SK-MEL-5 (cell line): Measurements from ENCODE around the gene LRRC55. TPM values are rescaled to one million over a fixed set of nuclear protein-coding genes. Genes with fewer than 3 reads are reported as not detected.

ENCODE experiments used
- DNase-seq: peaks from one replicate; pipeline ENCODE4 v3.0.0-alpha.2; 2016; ENCODE audit warnings: low read depth, low spot score
- in situ Hi-C: cut with HindIII; loops from 2 replicates; pipeline ENCODE4 v1.10.0; 2016; ENCODE audit warnings: low sequenced_read_pairs, high pct_unique_total_duplicates, low pct_unique_long_range_greater_than_20kb
- polyA plus RNA-seq, 2 experiments: library from polyadenylated mRNA; depleted of rRNA; stranded (reverse); fragments of >200 nt; gene quantifications; 2 replicates each; pipeline ENCODE4 v1.2.3, GENCODE V29; 2015
- total RNA-seq: library from RNA; depleted of rRNA; stranded (reverse); fragments of >200 nt; shearing (Covaris generic); gene quantifications from 2 replicates; pipeline ENCODE4 v1.2.3, GENCODE V29; 2014; rRNA removed

Gene LRRC55
- total RNA-seq, result not detected in 2 replicates
- polyA plus RNA-seq (2015; cell fraction: cytosol; rRNA removed), result not detected in 2 replicates
- polyA plus RNA-seq (2015; cell fraction: nucleus; rRNA removed), result not detected in 2 replicates

- in situ Hi-C loops, result no loop called here
Measured at GRCh38 chr11:57181678-57182305, at the start of gene LRRC55. LRRC55 (plus strand) TSS chr11:57181953; CDS start chr11:57182023, 70 bp downstream.

GRCh38 chr11:57133366-57134038 is 48.3 kb upstream of the LRRC55 start:
- in situ Hi-C loops, result no loop called here
- no peak for DNase-seq

More at GRCh38 chr11:57181678-57182305, at the start of gene LRRC55:
- DNase-seq, result no peak

DNA sequence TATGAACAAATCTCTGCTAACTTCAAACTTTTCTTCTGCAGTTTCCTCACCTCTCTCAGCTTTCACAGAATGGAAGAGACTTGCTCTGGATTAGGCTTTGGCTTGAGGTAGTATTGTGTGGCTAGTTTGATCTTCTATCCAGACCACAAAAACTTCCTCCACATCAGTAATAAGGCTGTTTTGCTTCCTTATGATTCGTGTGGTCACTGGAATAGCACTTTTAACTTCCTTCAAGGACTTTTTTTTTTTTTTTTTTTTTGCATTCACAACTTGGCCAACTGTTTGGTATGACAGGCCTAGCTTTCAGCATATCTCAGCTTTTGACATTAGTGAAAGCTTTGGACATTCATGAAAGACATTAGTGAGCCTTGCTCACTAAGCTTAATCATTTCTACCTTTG is 47.5 kb upstream of the LRRC55 start:
- no peak for DNase-seq
- in situ Hi-C loops, result no loop called here

- DNase-seq, result no peak
- in situ Hi-C loops, result no loop called here
Measured at GRCh38 chr11:57135020-57135751, 46.6 kb upstream of the LRRC55 start.

DNA sequence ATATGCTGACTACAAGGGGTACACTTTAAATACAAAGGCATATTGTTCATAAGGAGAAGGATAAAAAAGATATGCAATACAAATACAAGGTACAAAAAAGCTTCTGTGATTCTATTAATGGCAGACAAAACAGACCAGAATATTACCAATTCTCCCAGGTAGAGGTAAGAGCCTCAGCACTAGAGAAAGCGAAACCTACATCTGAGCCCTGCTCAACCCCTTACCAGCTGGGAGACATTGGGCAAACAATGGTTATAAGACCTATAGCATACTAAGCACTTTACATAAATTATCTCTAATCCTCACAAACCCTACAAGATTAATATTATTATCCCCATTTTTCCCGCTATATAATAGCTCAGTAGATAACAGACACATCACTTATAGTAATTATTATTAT is 41.2 kb upstream of the LRRC55 start:
- DNase-seq, result no peak
- in situ Hi-C loops, result no loop called here

DNA sequence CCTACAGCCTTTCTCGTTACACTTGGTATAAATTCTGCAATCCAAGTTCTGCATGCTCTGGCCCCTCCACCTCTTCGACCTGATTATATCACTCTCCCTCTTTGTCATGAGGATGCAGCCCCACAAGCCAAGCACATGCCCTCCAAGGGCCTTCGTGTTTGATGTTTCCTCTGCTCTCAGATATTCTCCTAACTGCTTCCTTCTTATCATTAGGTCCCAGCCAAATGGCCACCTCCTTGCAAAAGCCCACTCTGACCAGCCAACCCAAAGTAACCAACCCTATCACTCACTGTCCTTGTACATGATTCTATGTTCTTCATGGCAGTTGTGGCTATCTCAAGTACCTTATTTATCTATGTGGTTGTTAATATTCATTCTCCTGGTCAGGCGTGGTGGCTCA is 38.3 kb upstream of the LRRC55 start:
- in situ Hi-C loops, result no loop called here
- DNase-seq, result no peak

DNA sequence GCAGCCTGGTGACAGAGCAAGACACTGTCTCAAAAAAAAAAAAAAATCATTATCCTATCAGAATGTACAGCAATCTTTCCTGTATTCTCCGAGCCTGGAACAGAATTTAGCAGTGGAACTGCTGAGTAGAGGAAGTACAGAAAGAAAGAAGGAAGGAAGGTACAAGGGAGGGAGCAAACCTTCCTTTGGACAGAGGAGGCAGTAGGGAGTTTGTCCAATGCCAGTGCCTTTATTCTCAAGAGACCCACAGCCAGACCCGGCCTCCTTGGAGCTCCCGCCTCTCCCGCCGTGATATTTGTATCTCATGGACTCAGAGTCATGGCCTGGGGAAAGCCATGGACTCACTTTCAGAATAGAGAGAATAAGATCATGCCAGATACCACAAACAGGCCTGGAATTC is 37.7 kb upstream of the LRRC55 start:
- in situ Hi-C loops, result no loop called here
- peak; percentile 13 for DNase-seq

GRCh38 chr11:57144531-57145320 is 37.0 kb upstream of the LRRC55 start:
- no peak for DNase-seq
- in situ Hi-C loops, result no loop called here

GRCh38 chr11:57146301-57146700 is 35.5 kb upstream of the LRRC55 start:
- in situ Hi-C loops, result no loop called here

DNA sequence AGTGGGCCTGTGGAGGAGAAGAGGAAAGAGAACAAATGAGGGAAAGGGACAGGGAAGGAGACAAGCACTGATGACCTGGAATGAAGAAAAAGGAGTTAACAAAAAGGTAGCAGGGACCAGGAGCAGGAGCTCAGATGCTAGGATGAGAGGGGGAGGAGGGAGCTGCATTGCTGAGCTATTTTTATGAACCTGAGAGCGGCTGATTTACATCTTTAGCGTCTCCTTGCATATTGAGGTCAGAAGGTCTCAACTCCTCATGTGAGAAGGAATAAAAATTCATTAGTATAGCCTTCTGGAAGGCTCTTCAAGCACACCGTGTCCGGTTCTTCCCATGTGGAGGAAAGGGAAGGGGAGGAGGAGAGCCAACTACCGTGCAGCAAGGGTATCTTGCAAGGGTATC is 33.1 kb upstream of the LRRC55 start:
- in situ Hi-C loops, result no loop called here
- no peak for DNase-seq

More at GRCh38 chr11:57146301-57146700, 35.5 kb upstream of the LRRC55 start:
- no peak for DNase-seq

- in situ Hi-C loops, result no loop called here
- no peak for DNase-seq
Measured at GRCh38 chr11:57150454-57150917, 31.3 kb upstream of the LRRC55 start.

DNA sequence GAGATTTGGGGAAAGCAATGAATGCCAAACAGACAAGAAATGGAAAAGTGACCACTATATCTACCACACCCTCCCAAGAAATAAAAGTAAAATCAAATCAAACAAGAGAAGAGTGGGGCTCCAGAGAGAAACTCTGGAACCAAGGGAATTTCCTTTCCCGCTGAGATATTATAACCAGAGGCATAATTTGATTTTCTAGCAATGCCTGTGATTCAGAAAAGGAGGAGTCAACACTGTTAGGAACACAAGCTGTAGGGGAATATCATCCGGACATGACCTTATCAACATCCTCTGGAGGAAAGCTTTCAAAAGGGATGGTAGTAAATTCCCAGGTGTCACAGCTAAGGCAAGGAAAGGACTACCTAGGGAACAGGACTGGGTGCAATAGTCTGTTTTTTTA is 29.6 kb upstream of the LRRC55 start:
- no peak for DNase-seq
- in situ Hi-C loops, result no loop called here

GRCh38 chr11:57153448-57153847 is 28.3 kb upstream of the LRRC55 start:
- in situ Hi-C loops, result no loop called here
- no peak for DNase-seq

- DNase-seq, result no peak
- in situ Hi-C loops, result no loop called here
Measured at GRCh38 chr11:57154739-57155138, 27.0 kb upstream of the LRRC55 start.

DNA sequence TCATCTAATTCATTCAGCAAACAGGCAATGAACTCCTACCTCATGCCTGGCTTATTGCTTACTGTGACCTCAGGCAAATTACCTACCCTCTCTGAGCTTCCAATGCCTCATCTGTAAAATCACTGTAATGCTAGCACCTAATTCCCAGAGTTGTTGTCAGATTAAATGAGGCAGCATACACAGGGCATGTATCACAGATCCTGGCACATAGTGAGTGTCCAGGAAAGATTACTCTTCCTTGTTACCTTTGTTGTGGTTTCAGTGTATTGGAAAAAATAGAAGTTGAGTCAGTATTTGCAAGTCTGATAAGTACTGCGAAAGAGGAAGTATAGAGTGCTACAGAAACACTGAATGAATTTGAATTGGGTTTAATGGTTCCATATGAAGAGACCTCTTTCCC is 26.4 kb upstream of the LRRC55 start:
- in situ Hi-C loops, result no loop called here
- no peak for DNase-seq

DNA sequence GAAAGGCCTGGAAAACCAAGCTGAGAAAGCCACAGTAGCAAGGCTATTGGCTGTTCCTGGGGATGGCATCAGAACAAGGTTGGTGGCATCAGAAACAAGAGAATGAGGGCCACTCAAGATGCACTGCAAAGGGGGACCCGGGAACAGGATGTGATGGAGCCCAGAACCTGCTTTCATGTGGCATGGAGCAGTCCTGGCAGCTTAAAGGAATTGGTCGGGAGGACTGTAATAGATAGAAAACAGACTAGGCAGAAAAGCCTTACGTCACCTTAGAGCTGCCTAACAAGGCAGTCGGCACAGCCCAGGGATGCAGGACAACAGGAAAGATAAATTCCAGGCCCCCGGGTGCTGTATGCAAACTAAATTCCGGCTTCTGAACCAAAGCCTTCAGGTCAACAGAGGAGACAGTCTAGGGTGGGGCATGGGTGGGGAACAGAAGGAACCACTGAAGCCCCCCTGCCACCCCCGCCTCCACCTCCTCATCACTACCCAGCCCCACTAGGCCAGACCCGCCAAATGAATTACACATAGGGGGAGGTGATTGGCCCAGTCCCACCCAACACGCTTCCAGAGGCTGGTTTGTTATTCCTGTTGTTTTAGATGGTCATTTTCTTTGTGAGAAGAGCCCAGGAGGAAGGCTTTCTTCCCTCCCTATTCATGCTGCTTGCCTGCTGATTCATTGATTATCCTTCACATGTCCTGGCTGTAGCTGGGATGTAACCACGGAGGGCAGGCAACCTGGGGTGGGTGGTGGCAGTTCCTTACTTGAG is 25.7 kb upstream of the LRRC55 start:
- DNase-seq, result no peak
- in situ Hi-C loops, result no loop called here

DNA sequence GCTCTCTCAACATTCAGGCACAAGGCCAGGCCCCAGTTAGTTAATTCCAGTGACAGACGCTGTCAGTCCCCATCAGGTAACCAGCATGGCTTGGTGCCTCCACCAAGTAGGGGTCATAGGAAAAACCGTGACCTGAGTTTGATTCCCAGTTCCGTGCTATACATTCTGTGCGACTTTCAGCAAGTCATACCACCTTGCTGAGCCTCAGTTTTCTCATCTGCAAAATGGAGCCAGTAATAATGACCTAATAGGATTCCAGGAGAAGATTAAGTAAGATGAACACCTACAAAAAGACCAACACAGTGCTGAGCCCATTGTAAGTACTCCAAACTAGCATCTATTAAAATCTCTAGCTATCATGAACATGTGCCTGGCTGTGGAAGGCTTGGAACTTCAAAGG is 24.8 kb upstream of the LRRC55 start:
- in situ Hi-C loops, result no loop called here
- DNase-seq, result no peak
